Peyer's patch (tissue), 4 donors: Measurements from ENCODE around the gene PEX1.

Experiments
- CTCF ChIP-seq, 6 experiments: fragments of 450-650 bp in 4 of 6; fragments of 200-600 bp in 2 of 6; sonication (generic) in 1 of 6; IDR thresholded peaks; one replicate each; pipeline ENCODE4 v1.5.1; 2017 to 2019; ENCODE audit warnings: antibody characterized with exemption in 6 of 6, mild to moderate bottlenecking in 3 of 6, moderate library complexity in 1 of 6
- POLR2A ChIP-seq, 2 donors: fragments of 450-650 bp; IDR thresholded peaks; one replicate each; pipeline ENCODE4 v1.5.1; 2017; ENCODE audit warnings: antibody characterized with exemption in 2 of 2, mild to moderate bottlenecking in 2 of 2, moderate library complexity in 2 of 2

- no peak for TF ChIP-seq CTCF (IDR thresholded peaks at IDR 0.05)
- TF ChIP-seq POLR2A (IDR thresholded peaks at IDR 0.05), result no peak
These were observed 67.8 kb downstream of the PEX1 start for GRCh38 chr7:92460510-92460909.
